DMS53 (cell line): ENCODE results near the gene TFAP2E.
A peak's percentile ranks its signal among the peaks of the same experiment; 100 is the strongest.
"Not testable (repeated sequence)": the region's sequence is repeated elsewhere in the genome, so short reads cannot be mapped to it uniquely, and the experiment has no call there.

Source experiments
- DNase-seq: peaks from one replicate; lab custom pipeline; 2025; lab: John Stamatoyannopoulos, UW

Gene TFAP2E

GRCh38 chr1:35574125-35574654, 1.1 kb downstream of the TFAP2E start:
- no peak for DNase-seq

DNA sequence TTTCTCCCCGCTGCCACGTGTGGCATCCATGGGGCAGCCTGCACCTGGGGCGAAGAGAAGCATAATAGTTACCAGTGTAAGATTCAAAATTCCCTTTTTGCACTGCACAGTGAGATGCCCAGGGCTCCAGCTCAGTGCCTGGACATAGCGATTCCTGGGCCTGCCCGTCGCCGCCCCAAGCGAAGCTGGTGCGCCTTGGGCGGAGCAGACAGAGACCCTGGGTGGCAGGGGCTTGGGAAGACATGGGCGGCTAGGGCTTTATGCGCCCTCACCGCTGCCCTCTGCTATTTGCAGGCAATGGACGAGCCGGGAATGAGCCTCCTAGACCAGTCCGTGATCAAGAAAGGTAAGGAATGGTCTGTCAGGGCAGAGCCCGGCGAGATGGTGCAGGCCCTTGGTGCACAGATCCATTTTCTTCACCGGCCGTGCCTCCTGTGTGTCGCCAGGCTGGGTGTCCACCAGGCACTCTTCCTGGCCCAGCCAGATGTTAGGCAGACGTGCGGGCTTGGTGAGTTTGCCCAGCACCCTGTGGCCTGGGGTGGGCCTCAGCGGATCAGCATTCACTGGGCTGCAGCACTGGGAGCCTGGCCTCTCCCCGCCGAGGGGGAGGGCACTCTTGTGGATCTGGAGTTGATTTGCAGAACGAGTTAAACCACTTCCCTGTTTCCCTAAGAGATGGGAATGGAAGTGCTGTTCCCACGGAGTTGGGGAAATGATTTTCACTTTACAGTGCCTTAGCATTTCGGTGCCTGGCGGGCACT, 1.7 kb downstream of the TFAP2E start:
- DNase-seq, result peak; percentile 41

GRCh38 chr1:35575416-35575958, 2.4 kb downstream of the TFAP2E start:
- no peak for DNase-seq

DNA sequence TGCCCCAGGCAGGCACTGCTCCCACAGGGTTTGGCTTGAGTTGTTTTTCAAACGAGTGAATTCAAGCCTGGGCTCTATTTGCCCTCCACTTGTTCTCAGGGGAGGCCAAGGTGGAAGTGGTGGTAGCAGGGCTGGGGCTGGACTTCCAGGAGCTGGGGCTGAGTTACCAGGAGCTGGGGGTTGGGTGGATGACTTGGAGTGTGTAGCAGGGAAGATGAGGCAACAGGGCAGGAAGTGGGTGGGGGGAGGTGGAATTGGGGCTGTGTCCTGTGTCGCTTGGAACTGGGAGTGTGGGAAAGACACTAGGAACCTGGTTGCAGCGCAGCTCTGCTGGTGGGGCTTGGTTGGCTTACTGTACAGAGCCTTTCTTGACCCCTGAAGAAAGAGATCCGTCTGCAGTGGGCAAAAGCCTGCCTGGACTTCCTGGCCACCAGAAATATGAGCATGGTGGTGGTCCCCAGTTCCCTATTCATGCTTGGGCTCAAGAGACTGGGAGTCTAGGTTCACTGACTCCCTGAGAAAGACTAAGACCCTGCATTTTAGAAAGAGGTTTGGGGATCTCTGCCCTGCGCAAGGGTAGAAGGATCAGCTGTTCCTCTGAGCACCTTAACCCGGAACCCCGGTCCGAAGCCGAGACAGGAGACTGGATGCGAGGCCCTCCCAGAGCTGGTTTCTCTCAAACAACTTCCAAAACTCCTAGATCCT, 3.1 kb downstream of the TFAP2E start:
- DNase-seq, result no peak

GRCh38 chr1:35576766-35577070, 3.6 kb downstream of the TFAP2E start:
- DNase-seq, result not testable (repeated sequence)

GRCh38 chr1:35577071-35577998, 4.2 kb downstream of the TFAP2E start:
- no peak for DNase-seq

GRCh38 chr1:35580949-35581388, 7.9 kb downstream of the TFAP2E start:
- no peak for DNase-seq

DNA sequence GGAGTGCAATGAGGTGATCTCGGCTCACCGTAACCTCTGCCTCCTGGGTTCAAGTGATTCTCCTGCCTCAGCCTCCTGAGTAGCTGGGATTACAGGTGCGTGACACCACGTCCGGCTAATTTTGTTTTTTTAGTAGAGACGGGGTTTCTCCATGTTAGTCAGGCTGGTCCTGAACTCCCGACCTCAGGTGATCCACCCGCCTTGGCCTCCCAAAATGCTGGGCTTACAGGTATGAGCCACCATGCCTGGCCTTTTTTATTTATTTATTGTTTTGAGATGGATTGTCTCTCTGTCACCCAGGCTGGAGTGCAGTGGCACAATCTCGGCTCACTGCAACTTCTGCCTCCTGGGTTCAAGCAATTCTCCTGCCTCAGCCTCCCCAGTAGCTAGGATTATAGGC, 8.5 kb downstream of the TFAP2E start:
- DNase-seq, result not testable (repeated sequence)

- DNase-seq, result no peak
Measured at GRCh38 chr1:35585281-35585680, 12.2 kb downstream of the TFAP2E start.

GRCh38 chr1:35585805-35586204, 12.7 kb downstream of the TFAP2E start:
- DNase-seq, result not testable (repeated sequence)

GRCh38 chr1:35586808-35587207, 13.7 kb downstream of the TFAP2E start:
- DNase-seq, result no peak

DNA sequence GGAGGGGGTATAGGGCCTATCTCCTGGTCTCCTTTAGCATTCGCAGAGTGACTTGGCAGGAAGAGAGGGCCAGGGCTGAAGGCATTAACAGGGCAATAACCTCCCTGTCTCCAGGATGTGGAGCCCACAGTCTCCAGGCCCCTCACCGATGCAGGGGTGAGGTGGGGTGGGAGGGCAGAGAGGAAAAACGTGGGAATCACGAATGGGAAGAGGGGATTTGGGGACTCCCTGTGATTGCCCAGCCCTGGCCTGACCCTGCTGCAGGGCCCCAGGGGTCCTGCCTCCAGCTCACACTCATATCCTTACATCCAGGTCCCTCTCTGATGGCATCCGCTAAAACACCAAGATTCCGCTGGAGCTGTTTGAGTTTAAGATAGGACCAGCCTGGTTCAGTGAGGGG, 14.6 kb downstream of the TFAP2E start:
- DNase-seq, result no peak

DNA sequence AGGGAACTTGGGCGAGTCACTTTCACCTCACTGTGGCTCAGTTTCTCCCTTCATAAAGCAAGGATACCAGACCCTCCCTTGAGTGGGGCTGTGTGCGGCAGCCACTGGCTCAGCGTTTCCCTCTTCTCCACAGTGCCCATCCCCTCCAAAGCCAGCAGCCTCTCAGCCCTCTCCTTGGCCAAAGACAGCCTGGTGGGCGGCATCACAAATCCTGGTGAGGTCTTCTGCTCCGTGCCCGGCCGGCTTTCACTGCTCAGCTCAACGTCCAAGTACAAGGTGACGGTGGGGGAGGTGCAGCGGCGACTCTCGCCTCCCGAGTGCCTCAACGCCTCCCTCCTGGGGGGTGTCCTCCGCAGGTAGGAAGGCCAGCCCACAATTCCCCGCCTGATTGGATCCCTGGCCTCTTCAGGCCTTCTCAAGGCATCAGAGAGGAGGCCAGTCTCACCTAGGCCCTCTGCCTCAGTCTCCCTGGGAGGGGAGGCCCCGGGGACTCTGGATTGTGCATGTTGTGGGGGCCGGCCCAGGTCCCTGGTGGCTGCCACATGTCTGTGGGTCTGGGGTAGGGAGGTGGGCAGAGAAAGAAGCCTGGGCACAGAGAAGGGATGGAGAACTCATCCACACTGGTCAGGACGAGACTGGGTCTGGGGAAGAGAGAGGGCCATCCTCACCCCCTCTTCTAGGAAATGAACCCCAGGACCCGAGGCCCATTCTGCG, 15.2 kb downstream of the TFAP2E start:
- DNase-seq, result no peak

DNA sequence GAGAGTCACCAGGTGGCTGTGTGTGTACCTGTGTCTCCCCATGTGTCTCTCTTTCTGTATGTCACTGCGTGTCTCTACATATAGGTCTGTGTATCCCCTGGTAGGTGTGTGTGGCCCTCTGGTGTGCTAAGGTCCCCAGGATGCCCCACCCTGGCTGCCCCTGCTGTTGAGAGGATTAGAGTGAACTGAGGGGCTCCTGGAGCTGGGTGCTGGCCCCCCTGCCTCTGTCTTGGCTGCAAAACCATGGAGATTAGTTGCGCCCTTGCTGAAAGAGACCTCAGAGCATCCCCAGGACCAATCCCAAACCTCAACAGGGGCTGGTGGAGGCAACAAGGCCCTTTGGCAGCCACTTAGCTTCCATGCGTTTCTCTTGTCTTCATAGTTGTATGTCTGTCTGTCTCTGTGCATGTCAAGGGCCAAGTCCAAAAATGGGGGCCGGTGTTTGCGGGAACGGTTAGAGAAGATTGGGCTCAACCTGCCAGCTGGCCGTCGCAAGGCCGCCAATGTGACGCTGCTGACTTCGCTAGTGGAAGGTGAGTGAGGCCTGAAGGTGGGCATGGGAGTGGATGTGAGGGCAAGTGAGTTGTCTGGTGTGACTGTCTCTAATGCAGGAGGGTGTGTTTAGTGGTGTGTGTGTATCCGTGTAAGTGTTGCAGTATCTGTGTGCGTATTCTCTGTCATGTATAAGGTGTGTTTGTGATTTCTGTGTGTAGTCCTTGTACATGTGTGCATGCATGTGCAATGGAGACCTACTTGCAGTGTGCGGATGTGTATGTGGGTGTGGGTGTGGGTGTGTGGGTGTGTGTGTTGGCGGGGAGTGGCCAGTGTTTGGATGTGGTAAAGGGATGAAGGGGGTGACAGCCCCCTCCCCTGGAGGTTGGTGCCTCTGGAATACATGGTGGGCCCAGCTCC, 16.7 kb downstream of the TFAP2E start:
- DNase-seq, result no peak

DNA sequence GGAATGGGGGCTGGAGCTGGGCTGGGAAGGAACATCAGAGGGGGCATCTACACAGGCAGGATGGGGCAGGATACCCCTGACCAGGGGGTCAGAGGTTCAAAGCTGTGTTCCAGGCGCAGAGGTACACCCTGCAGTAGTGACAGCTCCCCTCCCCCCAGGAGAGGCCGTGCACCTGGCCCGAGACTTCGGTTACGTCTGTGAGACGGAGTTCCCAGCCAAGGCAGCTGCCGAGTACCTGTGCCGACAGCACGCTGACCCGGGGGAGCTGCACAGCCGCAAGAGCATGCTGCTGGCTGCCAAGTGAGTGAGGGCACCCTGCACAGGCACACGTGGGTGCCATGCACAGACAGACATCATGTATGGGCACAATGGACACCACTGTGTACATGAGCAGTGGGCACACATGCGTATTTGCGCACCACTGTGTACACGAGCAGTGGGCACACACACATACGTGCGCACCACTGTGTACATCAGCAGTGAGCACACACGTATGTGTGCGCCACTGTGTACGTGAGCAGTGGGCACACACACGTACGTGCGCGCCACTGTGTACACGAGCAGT, 17.4 kb downstream of the TFAP2E start:
- no peak for DNase-seq

DNA sequence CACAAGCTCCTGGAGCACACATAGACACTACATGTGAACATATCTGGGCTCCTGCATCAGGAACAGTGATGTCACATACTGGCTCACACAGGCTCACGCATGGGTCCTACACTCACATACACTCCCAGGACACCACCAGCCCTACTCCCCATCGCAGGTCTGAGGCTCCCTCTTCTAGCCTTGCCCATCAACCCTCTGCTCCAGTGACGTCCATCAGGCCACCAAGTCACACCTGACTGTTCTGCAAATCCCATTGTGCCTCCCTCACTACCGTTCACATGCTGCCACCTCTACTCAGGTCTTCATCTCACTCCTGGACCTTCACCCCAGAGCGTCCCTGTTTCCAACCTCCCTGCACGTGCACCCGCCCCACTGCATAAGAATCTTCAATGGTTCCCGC, 18.1 kb downstream of the TFAP2E start:
- DNase-seq, result no peak

DNA sequence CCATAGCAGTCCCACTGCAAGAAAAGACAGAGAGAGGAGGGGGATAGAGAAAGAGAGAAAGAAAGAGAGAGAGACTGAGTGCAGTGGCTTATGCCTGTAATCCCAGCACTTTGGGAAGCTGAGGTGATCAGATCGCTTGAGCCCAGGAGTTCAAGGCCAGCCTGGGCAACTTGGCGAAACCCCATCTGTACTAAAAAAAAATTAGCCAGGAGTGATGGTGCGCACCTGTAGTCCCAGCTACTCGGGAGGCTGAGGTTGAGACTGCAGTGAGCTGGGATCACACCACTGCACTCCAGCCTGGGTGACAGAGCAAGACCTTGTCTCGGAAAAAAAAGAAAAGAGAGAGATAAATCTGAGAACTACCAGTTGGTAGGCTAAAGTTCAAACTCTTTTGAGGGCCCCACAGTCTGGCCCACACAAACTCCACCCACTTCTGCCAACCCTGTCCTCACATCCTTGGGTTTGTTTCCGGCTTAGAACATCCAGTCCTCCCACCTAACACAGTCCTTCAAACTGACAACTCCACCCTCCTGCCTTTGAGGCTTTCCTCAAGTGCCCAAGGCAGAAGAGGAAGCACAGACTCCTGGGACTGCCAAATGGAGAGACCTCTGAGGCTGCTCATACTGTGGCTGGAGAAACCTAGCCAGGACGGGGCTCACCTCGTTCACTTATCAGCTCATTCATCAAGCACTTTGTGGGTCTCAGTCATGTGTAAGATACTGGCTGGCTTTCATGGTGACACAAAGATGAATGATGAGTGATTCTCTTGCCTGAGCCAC, 20.1 kb downstream of the TFAP2E start:
- DNase-seq, result no peak

DNA sequence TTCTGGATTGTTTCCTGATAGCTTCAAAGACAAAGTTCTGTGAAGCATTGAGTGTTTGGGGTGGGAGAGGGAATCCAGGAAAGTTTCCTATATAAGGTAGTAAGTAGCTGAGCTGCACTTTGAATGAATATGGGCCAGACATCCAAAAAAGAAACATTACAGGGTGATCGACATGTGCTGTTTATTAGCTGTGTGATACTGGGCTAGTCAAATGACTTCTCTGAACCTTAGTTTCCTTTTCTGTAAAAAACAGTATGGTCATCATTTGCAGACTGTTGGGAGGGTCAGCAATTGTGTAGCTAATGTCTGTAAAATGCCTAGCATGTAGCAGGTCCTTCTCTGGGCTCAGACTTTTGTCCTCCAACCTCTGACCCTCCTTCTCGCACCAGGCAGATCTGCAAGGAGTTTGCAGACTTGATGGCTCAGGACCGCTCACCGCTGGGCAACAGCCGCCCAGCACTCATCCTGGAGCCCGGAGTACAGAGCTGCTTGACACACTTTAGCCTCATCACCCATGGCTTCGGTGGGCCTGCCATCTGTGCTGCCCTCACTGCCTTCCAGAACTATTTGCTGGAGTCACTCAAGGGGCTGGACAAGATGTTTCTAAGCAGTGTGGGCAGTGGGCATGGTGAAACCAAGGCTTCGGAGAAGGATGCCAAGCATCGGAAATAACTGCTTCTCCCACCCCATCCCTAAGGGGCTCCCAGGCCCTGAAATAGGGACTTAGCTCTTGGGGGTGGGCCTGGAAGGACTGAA, 21.1 kb downstream of the TFAP2E start:
- DNase-seq, result no peak
